Measurements from ENCODE around the gene DENR.

GRCh38 chr12:122749569-122750332 lies 2.9 kb upstream of the DENR start:
- no peak for TF ChIP-seq CTCF (conservative IDR thresholded peaks at IDR 0.05)
- no peak for TF ChIP-seq EZH2 (IDR thresholded peaks at IDR 0.05; ENCODE audit: low read depth)

Measured in PC-9 (cell line).